ENCODE measurements around the gene IL9R.
"Not testable (repeated sequence)": the region's sequence is repeated elsewhere in the genome, so short reads cannot be mapped to it uniquely, and the experiment has no call there.

The IL9R gene

GRCh38 chrX:155997436-155997835 is at the start of gene IL9R:
IL9R (plus strand) TSS chrX:155997696; CDS start chrX:155997760, 64 bp downstream.
- peak; percentile 42 for DNase-seq (ENCODE audit: low read depth)

GRCh38 chrX:155949098-155949497 is 48.4 kb upstream of the IL9R start:
- no peak for DNase-seq (ENCODE audit: low read depth)

GRCh38 chrX:155951237-155951789 is 46.2 kb upstream of the IL9R start:
- DNase-seq (ENCODE audit: low read depth) = no peak

- no peak for DNase-seq (ENCODE audit: low read depth)
These were observed 44.4 kb upstream of the IL9R start for GRCh38 chrX:155953055-155953454.

GRCh38 chrX:155954793-155955192 is 42.7 kb upstream of the IL9R start:
- no peak for DNase-seq (ENCODE audit: low read depth)

- no peak for DNase-seq (ENCODE audit: low read depth)
These were observed 41.4 kb upstream of the IL9R start for GRCh38 chrX:155956099-155956498.

GRCh38 chrX:155956649-155957048 is 40.8 kb upstream of the IL9R start:
- DNase-seq (ENCODE audit: low read depth) = no peak

GRCh38 chrX:155957843-155958242 is 39.7 kb upstream of the IL9R start:
- no peak for DNase-seq (ENCODE audit: low read depth)

GRCh38 chrX:155959018-155959587 is 38.4 kb upstream of the IL9R start:
- DNase-seq (ENCODE audit: low read depth) = no peak

DNA sequence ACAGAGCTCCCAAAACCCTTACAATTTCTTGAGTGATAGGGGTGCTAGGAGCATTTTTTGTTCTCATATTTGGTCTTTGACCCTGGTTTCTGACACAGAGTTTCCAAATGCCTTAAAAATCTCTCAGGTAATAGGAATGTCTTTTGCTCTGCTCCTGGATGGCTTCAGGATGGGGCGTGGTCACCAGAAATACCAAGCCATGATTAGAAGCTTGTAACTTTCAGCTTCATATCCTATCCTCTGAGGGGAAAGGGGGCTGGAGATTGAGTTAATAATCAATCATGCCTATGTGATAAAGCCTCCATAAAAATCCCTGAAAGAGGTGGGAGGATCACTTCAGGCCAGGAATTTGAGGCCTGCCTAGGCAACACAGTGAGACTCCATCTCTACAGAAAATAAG is 34.6 kb upstream of the IL9R start:
- no peak for DNase-seq (ENCODE audit: low read depth)

GRCh38 chrX:155966876-155967275 is 30.6 kb upstream of the IL9R start:
- no peak for DNase-seq (ENCODE audit: low read depth)

- no peak for DNase-seq (ENCODE audit: low read depth)
These were observed 29.7 kb upstream of the IL9R start for GRCh38 chrX:155967653-155968325.

- no peak for DNase-seq (ENCODE audit: low read depth)
These were observed 29.2 kb upstream of the IL9R start for GRCh38 chrX:155968326-155968661.

DNA sequence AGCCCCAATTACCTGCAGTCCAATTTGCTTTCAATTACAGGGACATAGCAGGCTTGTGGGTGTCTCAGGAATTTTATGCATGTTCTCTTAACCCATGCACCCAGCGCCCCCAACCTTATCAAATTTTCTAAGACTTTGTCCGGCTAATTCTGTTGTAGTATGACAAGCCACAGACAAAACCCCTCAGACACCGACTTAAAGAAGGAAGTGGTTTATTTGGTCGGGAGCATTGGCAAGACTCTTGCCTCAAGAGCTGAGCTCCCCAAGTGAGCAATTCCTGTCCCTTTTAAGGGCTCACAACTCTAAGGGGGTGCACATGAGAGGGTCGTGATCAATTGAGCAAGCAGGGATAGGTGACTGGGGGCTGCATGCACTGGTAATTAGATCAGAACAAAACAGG is 28.7 kb upstream of the IL9R start:
- no peak for DNase-seq (ENCODE audit: low read depth)

DNA sequence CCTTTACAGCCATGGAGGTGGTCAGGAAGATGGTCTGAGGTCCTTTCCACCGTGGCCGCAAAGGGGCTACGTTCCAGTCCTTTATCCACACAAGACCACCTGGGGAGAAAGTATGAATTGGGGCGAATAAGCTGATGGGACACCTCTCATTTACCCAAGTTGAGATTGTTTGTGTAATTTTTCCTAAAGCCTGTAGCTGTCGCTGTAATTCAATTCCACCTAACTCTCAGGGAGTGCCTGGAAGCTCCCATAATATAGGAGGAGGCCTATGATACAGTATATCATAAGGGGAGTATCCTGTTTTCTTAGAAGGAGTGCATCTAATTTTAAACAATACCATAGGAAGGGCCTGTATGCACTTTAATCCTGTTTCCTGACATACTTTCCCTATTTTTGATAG is 25.8 kb upstream of the IL9R start:
- DNase-seq (ENCODE audit: low read depth) = not testable (repeated sequence)

DNA sequence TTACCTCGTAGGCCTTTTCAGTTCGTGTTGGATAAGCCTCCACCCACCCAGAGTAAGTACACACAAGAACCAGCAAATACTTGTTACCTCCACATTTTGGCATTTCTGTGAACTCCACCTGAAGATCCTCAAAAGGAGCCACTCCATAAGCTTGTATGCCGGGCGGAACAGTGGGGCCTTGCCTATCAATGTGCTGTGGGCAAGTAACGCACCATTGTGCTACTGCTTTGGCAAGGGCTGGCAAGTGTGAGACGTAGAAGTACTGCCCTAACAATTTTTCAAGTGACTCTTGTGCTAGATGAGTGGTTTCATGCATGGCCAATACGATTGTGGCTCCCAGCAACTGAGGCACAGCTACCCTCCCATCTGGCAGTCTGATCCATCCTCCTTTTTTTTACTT is 25.3 kb upstream of the IL9R start:
- not testable (repeated sequence) for DNase-seq (ENCODE audit: low read depth)

GRCh38 chrX:155983326-155983725 is 14.2 kb upstream of the IL9R start:
- no peak for DNase-seq (ENCODE audit: low read depth)

GRCh38 chrX:155985208-155985607 is 12.3 kb upstream of the IL9R start:
- no peak for DNase-seq (ENCODE audit: low read depth)

DNA sequence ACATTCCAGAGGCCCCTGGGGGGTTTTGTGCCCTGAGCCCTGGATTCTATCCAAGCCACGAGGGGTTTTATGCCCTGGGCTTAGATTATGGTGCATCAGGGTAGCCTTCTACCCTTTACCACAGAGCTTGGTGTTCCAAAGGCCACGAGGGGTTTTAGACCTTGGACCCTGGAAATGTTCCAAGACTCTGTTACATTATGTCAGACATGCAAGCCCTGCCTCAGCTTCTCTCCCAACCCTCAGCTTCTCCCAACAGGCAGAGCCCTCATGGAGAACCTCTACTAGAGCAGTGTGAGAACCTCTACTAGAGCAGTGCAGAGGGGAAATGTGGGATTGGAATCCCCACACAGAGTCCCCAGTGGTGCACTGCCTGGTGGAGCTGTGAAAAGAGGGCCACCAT is 10.5 kb upstream of the IL9R start:
- not testable (repeated sequence) for DNase-seq (ENCODE audit: low read depth)

DNA sequence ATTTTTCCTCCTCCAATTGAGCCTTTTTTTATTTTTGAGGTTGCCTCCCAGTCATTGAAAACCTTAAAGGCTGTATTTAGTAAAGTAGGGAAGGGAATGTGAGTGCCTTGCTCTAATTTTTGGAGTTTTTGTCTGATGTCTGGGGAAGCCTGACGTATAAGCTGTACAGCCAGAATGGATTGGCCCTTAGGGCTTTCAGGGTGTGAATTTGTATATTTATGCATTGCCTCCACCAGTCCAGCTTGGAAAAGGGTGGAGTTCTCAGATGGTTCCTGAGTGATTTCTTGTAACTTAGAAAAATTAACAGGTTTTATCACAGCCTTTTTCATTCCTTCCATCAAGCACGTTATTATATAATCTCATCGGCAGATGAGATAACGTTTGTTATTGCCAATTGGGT is 8.6 kb upstream of the IL9R start:
- DNase-seq (ENCODE audit: low read depth) = no peak

GRCh38 chrX:155993421-155993820 is 4.1 kb upstream of the IL9R start:
- no peak for DNase-seq (ENCODE audit: low read depth)

DNA sequence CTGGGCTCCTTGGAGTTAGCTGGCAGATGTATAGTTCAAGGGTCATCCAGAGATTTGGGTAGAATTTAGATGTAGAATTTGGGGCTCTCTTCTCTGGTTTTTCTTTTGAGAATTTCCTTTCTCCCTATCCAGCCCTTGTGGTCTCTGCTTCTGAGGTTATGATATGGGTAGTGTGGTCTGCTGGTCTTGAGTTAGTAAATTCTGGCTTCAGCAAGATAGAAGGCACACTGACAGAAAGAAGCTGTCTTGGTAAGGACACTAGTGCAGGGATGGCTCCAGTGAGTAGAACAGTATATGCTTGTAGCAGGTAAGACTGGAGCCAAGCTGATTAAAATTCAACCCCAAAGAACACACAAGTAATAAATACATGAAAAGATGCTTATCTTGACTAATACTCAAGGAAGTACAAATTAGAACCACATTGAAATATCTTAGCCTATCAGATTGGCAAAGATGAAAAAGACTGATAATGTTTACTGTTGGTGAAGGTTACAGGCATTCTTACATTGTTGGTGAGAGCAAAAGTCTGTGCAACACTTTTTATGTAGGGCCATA is 2.1 kb upstream of the IL9R start:
- DNase-seq (ENCODE audit: low read depth) = no peak

- DNase-seq (ENCODE audit: low read depth) = no peak
These were observed 620 bp downstream of the IL9R start for GRCh38 chrX:155998116-155998515.
